ENCODE data around the gene FAM83C.

The FAM83C gene

DNA sequence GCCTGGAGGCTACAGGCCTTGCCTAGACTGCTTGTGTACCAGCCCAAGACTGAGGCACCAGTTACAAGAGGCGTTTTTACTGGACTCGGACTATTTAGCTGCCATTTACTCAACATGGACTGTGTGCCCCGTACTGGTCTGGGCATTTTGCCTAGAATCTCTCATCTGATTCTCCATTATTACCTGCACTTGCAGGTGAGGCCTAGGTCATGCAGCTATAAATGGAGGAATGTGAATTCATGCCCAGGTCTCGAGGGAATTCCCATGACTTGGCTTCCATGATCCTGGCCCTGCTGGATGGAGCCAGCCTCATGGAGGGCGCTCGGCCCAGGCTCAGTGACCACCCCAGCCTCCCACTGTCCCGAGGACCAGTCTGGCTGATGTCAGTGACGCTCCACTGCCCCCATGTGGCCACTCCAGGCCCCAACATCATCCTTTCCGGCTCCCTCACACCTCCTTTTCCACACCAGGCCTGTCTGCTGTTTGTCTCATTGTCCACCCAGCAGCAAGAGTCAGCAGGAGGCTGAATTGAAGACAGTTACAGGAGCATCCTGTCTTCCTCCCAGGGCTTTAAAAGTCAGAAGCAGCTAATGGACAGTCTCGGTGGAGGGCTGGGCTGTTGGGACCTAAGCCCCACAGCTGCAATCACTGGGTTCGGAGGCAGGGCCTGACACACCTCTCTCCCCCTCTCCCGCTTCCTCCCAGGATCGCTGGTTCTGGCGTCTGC, 23.0 kb downstream of the FAM83C start:
- in situ Hi-C loops (cut with MboI; ENCODE audit: low sequenced_read_pairs), result loop anchor here (25.0 kb wide), 1 partner anchor 432 kb away; the partner anchor contains the start of gene NCOA6

DNA sequence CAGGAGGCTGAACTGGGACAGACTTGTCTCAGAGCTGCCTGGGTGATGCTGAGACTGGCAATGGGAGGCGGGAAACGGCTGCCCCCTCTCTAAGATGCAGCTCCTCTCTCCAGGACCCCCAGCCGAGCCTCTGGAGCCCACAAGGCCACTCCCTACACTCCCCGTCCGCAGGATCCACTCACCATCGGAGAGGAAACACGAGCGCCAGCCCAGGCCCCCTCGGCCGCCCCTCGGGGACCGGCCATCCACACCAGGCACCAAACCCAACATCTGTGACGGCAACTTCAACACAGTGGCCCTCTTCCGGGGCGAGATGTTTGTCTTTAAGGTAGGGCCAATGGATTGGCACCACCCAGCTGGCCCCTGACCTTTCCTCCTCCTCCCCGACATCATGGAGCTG, 25.1 kb downstream of the FAM83C start:
- in situ Hi-C loops (cut with MboI; ENCODE audit: low sequenced_read_pairs), result loop anchor here (25.0 kb wide), 1 partner anchor 430 kb away; the partner anchor contains the start of gene NCOA6

DNA sequence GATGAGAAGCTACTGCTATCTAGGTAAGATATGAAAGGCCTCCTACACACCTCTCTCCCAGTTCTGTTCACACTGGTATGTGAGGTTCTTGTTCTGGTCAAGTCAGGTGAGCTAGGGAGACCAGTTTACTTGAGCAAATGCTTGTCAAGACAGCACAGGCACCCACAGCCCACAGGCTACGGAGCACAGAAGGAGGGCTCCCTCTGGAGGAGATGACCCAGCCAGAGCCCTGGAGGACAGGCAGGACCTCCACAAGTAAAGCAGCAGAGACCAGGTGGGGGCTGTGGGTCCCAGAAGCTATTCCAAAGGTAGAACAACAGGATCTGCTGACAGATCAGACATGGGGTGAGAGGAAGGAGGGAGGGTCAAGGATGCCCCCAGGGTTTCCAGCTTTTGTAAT, 27.5 kb downstream of the FAM83C start:
- in situ Hi-C loops (cut with MboI; ENCODE audit: low sequenced_read_pairs), result loop anchor here (25.0 kb wide), 1 partner anchor 427 kb away; the partner anchor contains the start of gene NCOA6

- in situ Hi-C loops (cut with MboI; ENCODE audit: low sequenced_read_pairs), result loop anchor here (25.0 kb wide), 1 partner anchor 426 kb away; the partner anchor contains the start of gene NCOA6
These were observed 28.5 kb downstream of the FAM83C start for GRCh38 chr20:35263532-35264341.

DNA sequence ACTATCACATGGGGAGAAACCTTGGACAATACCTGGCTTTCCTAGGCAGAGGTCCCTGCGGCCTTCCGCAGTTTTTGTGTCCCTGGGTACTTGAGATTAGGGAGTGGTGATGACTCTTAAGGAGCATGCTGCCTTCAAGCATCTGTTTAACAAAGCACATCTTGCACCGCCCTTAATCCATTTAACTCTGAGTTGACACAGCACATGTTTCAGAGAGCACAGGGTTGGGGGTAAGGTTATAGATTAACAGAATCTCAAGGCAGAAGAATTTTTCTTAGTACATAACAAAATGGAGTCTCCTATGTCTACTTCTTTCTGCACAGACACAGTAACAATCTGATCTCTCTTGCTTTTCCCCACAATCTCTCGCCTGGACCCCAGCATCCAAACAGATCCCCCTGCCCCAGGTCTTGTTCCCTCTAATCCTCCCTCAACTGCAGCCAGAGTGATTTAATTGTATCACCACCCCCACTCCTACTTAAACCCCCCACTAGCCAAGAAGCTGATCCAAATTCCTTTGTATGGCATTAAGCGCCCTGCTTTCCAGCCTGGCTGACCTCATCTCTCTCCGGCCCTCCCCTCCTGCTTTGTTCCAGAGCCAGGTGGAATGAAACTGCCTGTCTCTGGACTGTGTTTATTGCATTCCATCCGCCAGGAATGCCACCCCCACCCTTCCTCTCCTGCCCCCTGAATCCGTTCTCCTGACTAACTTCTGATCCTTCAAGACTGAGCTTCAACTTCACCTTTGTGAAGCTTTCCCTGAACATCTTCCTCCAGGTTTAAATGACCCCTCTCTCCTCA, 29.3 kb downstream of the FAM83C start:
- in situ Hi-C loops (cut with MboI; ENCODE audit: low sequenced_read_pairs), result loop anchor here (25.0 kb wide), 1 partner anchor 426 kb away; the partner anchor contains the start of gene NCOA6

GRCh38 chr20:35262321-35262720, 29.9 kb downstream of the FAM83C start:
- in situ Hi-C loops (cut with MboI; ENCODE audit: low sequenced_read_pairs), result loop anchor here (25.0 kb wide), 1 partner anchor 425 kb away; the partner anchor contains the start of gene NCOA6

- in situ Hi-C loops (cut with MboI; ENCODE audit: low sequenced_read_pairs), result loop anchor here (25.0 kb wide), 1 partner anchor 423 kb away; the partner anchor contains the start of gene NCOA6
These were observed 31.8 kb downstream of the FAM83C start for GRCh38 chr20:35260426-35260825.

DNA sequence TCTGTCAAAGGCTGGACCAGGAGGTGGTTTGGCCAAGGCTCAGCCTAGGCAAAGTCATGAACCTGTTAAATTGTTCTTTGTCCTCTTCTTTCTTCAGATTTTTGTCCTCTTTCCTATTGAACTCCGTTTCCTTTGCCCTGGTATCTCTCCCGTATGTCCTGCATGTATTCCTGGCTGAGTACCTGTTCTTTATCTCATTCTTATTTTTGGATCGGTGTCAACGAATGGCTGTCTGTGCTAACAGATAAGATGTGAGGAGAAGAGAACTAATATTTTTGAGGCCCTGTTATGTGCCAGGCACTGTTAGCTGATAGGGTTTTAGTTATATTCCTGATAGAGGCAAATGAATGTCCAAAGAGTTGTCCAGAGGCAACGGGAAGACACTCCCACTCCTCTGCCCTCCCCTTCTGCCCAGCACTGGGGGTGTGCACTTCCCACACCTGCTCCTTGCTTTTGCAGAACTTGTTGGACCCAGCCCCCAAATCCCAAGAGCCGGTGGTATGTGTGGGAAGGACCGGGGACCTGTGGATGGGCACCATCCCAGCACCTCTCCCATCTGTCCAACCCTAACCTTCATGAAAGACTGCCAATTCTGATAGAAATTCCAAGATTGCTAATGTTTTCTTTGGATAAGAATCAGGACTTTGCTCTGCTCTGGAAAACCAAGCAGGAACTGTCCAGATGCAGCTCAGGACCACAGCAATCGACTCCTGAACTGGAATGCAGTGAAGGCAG, 34.9 kb downstream of the FAM83C start:
- in situ Hi-C loops (cut with MboI; ENCODE audit: low sequenced_read_pairs), result loop anchor here (25.0 kb wide), 1 partner anchor 420 kb away; the partner anchor contains the start of gene NCOA6

GRCh38 chr20:35254448-35254999, 37.7 kb downstream of the FAM83C start:
- in situ Hi-C loops (cut with MboI; ENCODE audit: low sequenced_read_pairs), result loop anchor here (25.0 kb wide), 1 partner anchor 417 kb away; the partner anchor contains the start of gene NCOA6

DNA sequence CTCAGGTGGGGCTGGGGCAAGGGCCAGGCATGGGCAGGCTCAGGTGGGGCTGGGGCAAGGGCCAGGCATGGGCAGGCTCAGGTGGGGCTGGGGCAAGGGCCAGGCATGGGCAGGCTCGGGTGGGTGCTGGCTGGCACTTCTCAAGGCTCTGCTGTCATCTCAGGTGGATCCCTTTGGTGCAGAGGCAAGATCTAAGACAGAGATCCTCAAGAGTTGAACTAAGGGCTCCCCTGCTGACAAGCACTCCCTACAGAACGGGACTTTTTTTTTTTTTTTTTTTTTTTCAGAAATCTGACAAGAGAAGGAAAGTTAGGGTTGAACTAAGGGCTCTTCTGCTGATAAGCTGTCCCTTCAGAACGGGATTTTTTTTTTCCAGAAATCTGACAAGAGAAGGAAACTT, 39.2 kb downstream of the FAM83C start:
- in situ Hi-C loops (cut with MboI; ENCODE audit: low sequenced_read_pairs), result loop anchor here (25.0 kb wide), 1 partner anchor 416 kb away; the partner anchor contains the start of gene NCOA6

DNA sequence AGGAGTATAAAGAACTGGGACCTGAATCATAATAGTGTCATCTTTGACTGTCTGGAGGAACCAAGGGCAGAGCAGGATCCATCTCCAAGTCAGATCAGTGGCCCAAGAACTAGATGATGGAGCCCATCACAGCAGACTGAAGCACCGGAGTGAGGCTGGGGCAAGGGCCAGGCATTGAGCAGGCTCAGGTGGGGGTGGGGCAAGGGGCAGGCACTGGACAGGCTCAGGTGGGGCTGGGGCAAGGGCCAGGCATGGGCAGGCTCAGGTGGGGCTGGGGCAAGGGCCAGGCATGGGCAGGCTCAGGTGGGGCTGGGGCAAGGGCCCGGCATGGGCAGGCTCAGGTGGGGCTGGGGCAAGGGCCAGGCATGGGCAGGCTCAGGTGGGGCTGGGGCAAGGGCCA, 39.6 kb downstream of the FAM83C start:
- in situ Hi-C loops (cut with MboI; ENCODE audit: low sequenced_read_pairs), result loop anchor here (25.0 kb wide), 1 partner anchor 415 kb away; the partner anchor contains the start of gene NCOA6

GRCh38 chr20:35252037-35252461, 40.2 kb downstream of the FAM83C start:
- in situ Hi-C loops (cut with MboI; ENCODE audit: low sequenced_read_pairs), result loop anchor here (25.0 kb wide), 1 partner anchor 415 kb away; the partner anchor contains the start of gene NCOA6

DNA sequence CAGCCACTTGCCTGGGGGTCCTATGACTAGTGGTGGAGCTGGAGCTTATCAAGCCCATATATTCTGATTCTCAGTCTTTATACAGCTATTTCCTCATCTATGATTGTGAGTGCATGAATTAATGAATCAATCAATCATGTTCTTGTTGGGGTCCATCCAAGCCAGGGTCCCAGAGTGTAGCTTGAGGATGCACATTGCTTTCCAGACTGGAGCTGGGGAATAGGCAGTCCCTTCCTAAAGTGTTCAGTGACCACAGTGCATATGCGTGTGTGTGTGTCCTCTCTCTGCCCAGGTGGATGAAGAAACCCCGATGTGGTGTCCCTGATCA, 40.6 kb downstream of the FAM83C start:
- in situ Hi-C loops (cut with MboI; ENCODE audit: low sequenced_read_pairs), result loop anchor here (25.0 kb wide), 1 partner anchor 414 kb away; the partner anchor contains the start of gene NCOA6

GRCh38 chr20:35248641-35249475, 43.4 kb downstream of the FAM83C start:
- in situ Hi-C loops (cut with MboI; ENCODE audit: low sequenced_read_pairs), result no loop called here

DNA sequence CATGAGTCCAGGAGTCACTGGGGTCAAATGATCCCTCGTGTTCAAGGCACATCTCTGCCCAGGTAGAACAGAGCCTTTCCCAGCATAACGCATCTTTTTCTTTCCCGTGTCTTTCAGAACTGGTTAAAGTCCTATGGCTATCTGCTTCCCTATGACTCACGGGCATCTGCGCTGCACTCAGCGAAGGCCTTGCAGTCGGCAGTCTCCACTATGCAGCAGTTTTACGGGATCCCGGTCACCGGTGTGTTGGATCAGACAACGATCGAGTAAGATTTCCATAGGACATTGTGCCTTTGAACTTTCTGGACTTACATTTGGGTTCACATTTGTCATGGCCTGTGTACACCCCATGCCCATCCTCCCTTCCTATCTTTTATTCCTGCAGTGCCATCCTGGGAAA, 45.5 kb downstream of the FAM83C start:
- in situ Hi-C loops (cut with MboI; ENCODE audit: low sequenced_read_pairs), result no loop called here

GRCh38 chr20:35243986-35244385, 48.2 kb downstream of the FAM83C start:
- in situ Hi-C loops (cut with MboI; ENCODE audit: low sequenced_read_pairs), result no loop called here

GRCh38 chr20:35243317-35243716, 48.9 kb downstream of the FAM83C start:
- in situ Hi-C loops (cut with MboI; ENCODE audit: low sequenced_read_pairs), result no loop called here

GRCh38 chr20:35240811-35241293, 51.4 kb downstream of the FAM83C start:
- in situ Hi-C loops (cut with MboI; ENCODE audit: low sequenced_read_pairs), result no loop called here
